H7 (cell line): ENCODE results near the gene AMBRA1. TPM values are rescaled to one million over a fixed set of nuclear protein-coding genes. Genes with fewer than 3 reads are reported as not detected.

Source experiments
- DNase-seq: peaks from one replicate; pipeline ENCODE4 v3.0.0; 2012
- H3K27me3 ChIP-seq: 2 replicates; pipeline ENCODE4 v1.6.0; 2011; ENCODE audit warnings: mild to moderate bottlenecking, low read length; ENCODE audit not compliant: control insufficient read depth, insufficient read depth
- H3K36me3 ChIP-seq: replicated peaks from 2 replicates; pipeline ENCODE4 v1.5.1; 2011; ENCODE audit warnings: low read length; ENCODE audit not compliant: control insufficient read depth, insufficient read depth
- H3K4me3 ChIP-seq: 2 replicates; pipeline ENCODE4 v1.5.1; 2011; ENCODE audit warnings: low read depth, mild to moderate bottlenecking, control low read depth, low read length, moderate library complexity; ENCODE audit not compliant: insufficient read depth
- total RNA-seq: library from RNA; depleted of rRNA; stranded (reverse); fragments of >200 nt; shearing (Covaris generic); gene quantifications from 2 replicates; pipeline ENCODE4 v1.2.3, GENCODE V29; 2014

AMBRA1 gene
- total RNA-seq, 1 experiment from 2014 or later, result 42.5 TPM

GRCh38 chr11:46479601-46480000 lies 114.2 kb downstream of the AMBRA1 start:
- no peaks in the 10 kb centered on the region for H3K27me3 ChIP-seq
- no peak for DNase-seq
- no peaks in the 10 kb centered on the region for H3K36me3 ChIP-seq
- H3K4me3 ChIP-seq, result no peak overlapping the region

GRCh38 chr11:46478196-46478595 lies 115.6 kb downstream of the AMBRA1 start:
- Histone ChIP-seq H3K27me3 (no peaks in the 10 kb centered on the region), H3K4me3 (no peak overlapping the region), H3K36me3 (no peaks in the 10 kb centered on the region)
- no peak for DNase-seq

GRCh38 chr11:46477136-46477535 lies 116.7 kb downstream of the AMBRA1 start:
- no peaks in the 10 kb centered on the region for H3K27me3 ChIP-seq
- DNase-seq, result no peak
- H3K36me3 ChIP-seq, result no peaks in the 10 kb centered on the region
- H3K4me3 ChIP-seq, result no peak overlapping the region

- Histone ChIP-seq H3K4me3 (no peak overlapping the region), H3K36me3 (no peaks in the 10 kb centered on the region), H3K27me3 (no peaks in the 10 kb centered on the region)
- no peak for DNase-seq
Measured at GRCh38 chr11:46475926-46476545, 117.8 kb downstream of the AMBRA1 start.

- no peaks in the 10 kb centered on the region for H3K36me3 ChIP-seq
- DNase-seq, result no peak
- no peaks in the 10 kb centered on the region for H3K27me3 ChIP-seq
Measured at GRCh38 chr11:46475051-46475925, 118.5 kb downstream of the AMBRA1 start.

GRCh38 chr11:46472662-46472994 lies 121.2 kb downstream of the AMBRA1 start:
- no peak for DNase-seq
- H3K36me3 ChIP-seq, result no peaks in the 10 kb centered on the region
- no peaks in the 10 kb centered on the region for H3K27me3 ChIP-seq
- H3K4me3 ChIP-seq, result no peak overlapping the region

More at GRCh38 chr11:46475051-46475925, 118.5 kb downstream of the AMBRA1 start:
- H3K4me3 ChIP-seq, result no peak overlapping the region

- Histone ChIP-seq H3K36me3 (no peaks in the 10 kb centered on the region), H3K27me3 (no peaks in the 10 kb centered on the region), H3K4me3 (no peak overlapping the region)
- no peak for DNase-seq
Measured at GRCh38 chr11:46471943-46472661, 121.7 kb downstream of the AMBRA1 start.

- H3K27me3 ChIP-seq, result no peaks in the 10 kb centered on the region
- H3K36me3 ChIP-seq, result no peaks in the 10 kb centered on the region
- no peak overlapping the region for H3K4me3 ChIP-seq
- DNase-seq, result no peak
Measured at GRCh38 chr11:46469926-46470325, 123.9 kb downstream of the AMBRA1 start.

- DNase-seq, result no peak
- Histone ChIP-seq H3K4me3 (no peak overlapping the region), H3K36me3 (no peaks in the 10 kb centered on the region), H3K27me3 (no peaks in the 10 kb centered on the region)
Measured at GRCh38 chr11:46465683-46466082, 128.1 kb downstream of the AMBRA1 start.

- H3K36me3 ChIP-seq, result no peaks in the 10 kb centered on the region
- DNase-seq, result no peak
- H3K27me3 ChIP-seq, result no peaks in the 10 kb centered on the region
- H3K4me3 ChIP-seq, result no peak overlapping the region
Measured at GRCh38 chr11:46463701-46464421, 130.0 kb downstream of the AMBRA1 start.

- no peak for DNase-seq
- Histone ChIP-seq H3K27me3 (no peaks in the 10 kb centered on the region), H3K36me3 (no peaks in the 10 kb centered on the region), H3K4me3 (no peak overlapping the region)
Measured at GRCh38 chr11:46461461-46461927, 132.3 kb downstream of the AMBRA1 start.

GRCh38 chr11:46458491-46458890 lies 135.3 kb downstream of the AMBRA1 start:
- no peak for DNase-seq
- H3K27me3 ChIP-seq, result no peaks in the 10 kb centered on the region
- H3K4me3 ChIP-seq, result no peak overlapping the region
- no peaks in the 10 kb centered on the region for H3K36me3 ChIP-seq

GRCh38 chr11:46457659-46458424 lies 136.0 kb downstream of the AMBRA1 start:
- H3K36me3 ChIP-seq, result no peaks in the 10 kb centered on the region
- no peaks in the 10 kb centered on the region for H3K27me3 ChIP-seq
- DNase-seq, result no peak
- no peak overlapping the region for H3K4me3 ChIP-seq

- no peaks in the 10 kb centered on the region for H3K36me3 ChIP-seq
- H3K27me3 ChIP-seq, result no peaks in the 10 kb centered on the region
- peak; percentile 25 for DNase-seq
- H3K4me3 ChIP-seq, result no peak overlapping the region
Measured at GRCh38 chr11:46457021-46457420, 136.8 kb downstream of the AMBRA1 start.
